Endothelial cell of umbilical vein (primary cell): ENCODE measurements around the gene ZSCAN26. TPM values are rescaled to one million over a fixed set of nuclear protein-coding genes. Genes with fewer than 3 reads are reported as not detected.
A peak's percentile ranks its signal among the peaks of the same experiment; 100 is the strongest.

Experiments
- BruUV-seq: library from RNA; stranded (reverse); fragments of 400-500 nt; replicated peaks from 2 replicates; lab custom pipeline; 2021; lab: Mats Ljungman, UMichigan
- CTCF ChIA-PET: fragments of 300-600, 350-600 bp; sonication (Branson Sonifier 250); formaldehyde crosslinking; loops from one replicate; lab custom pipeline; 2021; ENCODE audit warnings: antibody characterized with exemption, inconsistent platforms; lab: Charles Lee
- POLR2A ChIA-PET: fragments of 300-600, 350-600 bp; sonication (Branson Sonifier 250); formaldehyde crosslinking; loops from one replicate; lab custom pipeline; 2021; ENCODE audit warnings: antibody characterized with exemption, inconsistent platforms; lab: Charles Lee
- DNase-seq: peaks from one replicate; pipeline ENCODE4 v3.0.0-alpha.2; 2011; ENCODE audit warnings: low read depth, low spot score
- FAIRE-seq: peaks from 2 replicates; lab custom pipeline; 2011; peaks lifted over from hg19 to GRCh38; lab: Jason Lieb, UNC
- H2AFZ ChIP-seq: 2 replicates; pipeline ENCODE4 v1.6.0; 2012; ENCODE audit warnings: low read depth, low read length, control low read depth, inconsistent platforms
- H3K27ac ChIP-seq: 2 replicates; pipeline ENCODE4 v1.5.1; 2011; ENCODE audit warnings: low read depth, mild to moderate bottlenecking, control low read depth, low read length, moderate library complexity; ENCODE audit not compliant: insufficient read depth
- H3K27me3 ChIP-seq, 2 experiments: 2 replicates each; pipeline versions ENCODE4 v1.6.0 to v1.6.1; 2011; ENCODE audit warnings: low read length in 2 of 2, mixed read lengths in 1 of 2; ENCODE audit not compliant: control insufficient read depth in 2 of 2, insufficient read depth in 2 of 2
- H3K36me3 ChIP-seq, 2 experiments: 2 replicates in 1 of 2; 3 replicates in 1 of 2; pipeline ENCODE4 v1.5.1; 2011; ENCODE audit warnings: low read length in 2 of 2, mild to moderate bottlenecking in 1 of 2, moderate library complexity in 1 of 2; ENCODE audit not compliant: control insufficient read depth in 2 of 2, insufficient read depth in 2 of 2; ENCODE audit errors: extremely low read depth in 1 of 2
- H3K4me1 ChIP-seq: 3 replicates; pipeline ENCODE4 v1.5.1; 2011; ENCODE audit warnings: mild to moderate bottlenecking, low read length; ENCODE audit not compliant: control insufficient read depth, insufficient read depth; ENCODE audit errors: extremely low read depth
- H3K4me2 ChIP-seq: 2 replicates; pipeline ENCODE4 v1.6.1; 2011; ENCODE audit warnings: low read length, control low read depth, mixed read lengths; ENCODE audit not compliant: insufficient read depth
- H3K4me3 ChIP-seq, 3 experiments: fragments of 200-600 bp in 1 of 3; sonication (generic), shearing (Covaris generic) in 1 of 3; replicated peaks in 1 of 3; 2 replicates each; pipeline ENCODE4 v1.5.1; 2011 to 2016; ENCODE audit warnings: control low read depth in 3 of 3, low read length in 3 of 3, mild to moderate bottlenecking in 2 of 3, inconsistent platforms in 1 of 3, low read depth in 1 of 3, moderate library complexity in 1 of 3; ENCODE audit not compliant: insufficient read depth in 1 of 3
- H3K79me2 ChIP-seq: 2 replicates; pipeline ENCODE4 v1.6.0; 2012; ENCODE audit warnings: low read length, inconsistent platforms; ENCODE audit not compliant: control insufficient read depth, insufficient read depth
- H3K9ac ChIP-seq: replicated peaks from 2 replicates; pipeline ENCODE3; 2011; ENCODE audit warnings: low read length, control low read depth; ENCODE audit not compliant: insufficient read depth; ENCODE audit errors: extremely low read depth
- H3K9me1 ChIP-seq: replicated peaks from 3 replicates; pipeline ENCODE4 v1.6.0; 2011; ENCODE audit warnings: mild to moderate bottlenecking, low read length; ENCODE audit not compliant: control insufficient read depth, insufficient read depth; ENCODE audit errors: extremely low read depth
- H3K9me3 ChIP-seq: replicated peaks from 2 replicates; pipeline ENCODE4 v1.5.1; 2012; ENCODE audit warnings: low read length, inconsistent platforms; ENCODE audit not compliant: control insufficient read depth, insufficient read depth
- H4K20me1 ChIP-seq: replicated peaks from 2 replicates; pipeline ENCODE3; 2011; ENCODE audit warnings: mild to moderate bottlenecking, low read length; ENCODE audit not compliant: control insufficient read depth, insufficient read depth; ENCODE audit errors: extremely low read depth
- CTCF ChIP-seq, 2 donors: IDR thresholded peaks; 1 replicate in 1 of 2; 2 replicates in 1 of 2; pipeline ENCODE4 v1.5.1; 2011; ENCODE audit warnings: low read length in 2 of 2, mild to moderate bottlenecking in 2 of 2, moderate library complexity in 2 of 2, control low read depth in 1 of 2, inconsistent platforms in 1 of 2, low read depth in 1 of 2; ENCODE audit not compliant: insufficient read depth in 1 of 2; ENCODE audit errors: extremely low read depth in 1 of 2
- EZH2 ChIP-seq: IDR thresholded peaks from 2 replicates; pipeline ENCODE4 v1.6.1; 2012; ENCODE audit warnings: borderline replicate concordance, low read depth, mild to moderate bottlenecking, moderate library complexity, low read length, inconsistent platforms; ENCODE audit not compliant: severe bottlenecking
- FOS ChIP-seq: IDR thresholded peaks from 2 replicates; pipeline ENCODE4 v1.6.1; 2011; ENCODE audit warnings: mild to moderate bottlenecking, low read length, moderate library complexity, borderline replicate concordance; ENCODE audit not compliant: insufficient read depth
- GATA2 ChIP-seq: IDR thresholded peaks from 2 replicates; pipeline ENCODE4 v1.7.0; 2011; ENCODE audit warnings: low read depth, mild to moderate bottlenecking, moderate library complexity, mixed read lengths, low read length; ENCODE audit not compliant: insufficient read length, insufficient read depth
- JUN ChIP-seq: IDR thresholded peaks from 2 replicates; pipeline ENCODE4 v1.6.1; 2011; ENCODE audit warnings: borderline replicate concordance, low read depth; ENCODE audit not compliant: insufficient read length, insufficient read depth
- MYC ChIP-seq: IDR thresholded peaks from one replicate; pipeline ENCODE4 v1.6.1; 2011; ENCODE audit warnings: mild to moderate bottlenecking, low read depth, low read length
- POLR2A ChIP-seq: IDR thresholded peaks from 2 replicates; pipeline ENCODE4 v1.6.1; 2012; ENCODE audit warnings: low read depth, mild to moderate bottlenecking, control low read depth, low read length
- POLR2AphosphoS5 ChIP-seq: IDR thresholded peaks from 2 replicates; pipeline ENCODE4 v1.6.1; 2012; ENCODE audit warnings: low read depth, mild to moderate bottlenecking, control low read depth, low read length, moderate library complexity; ENCODE audit not compliant: insufficient read depth
- dilution Hi-C: fragments of 300-500 bp; cut with MboI; formaldehyde crosslinking; loops from one replicate; pipeline ENCODE4 v1.15.0; 2019; ENCODE audit warnings: low sequenced_read_pairs; ENCODE audit not compliant: extremely low pct_ligation_motif_present
- intact Hi-C: fragments of 100-400 bp; cut with micrococcal nuclease; formaldehyde crosslinking; loops from one replicate; pipeline ENCODE4 v1.10.0; 2022
- polyA plus RNA-seq, 4 experiments: library from polyadenylated mRNA; depleted of rRNA in 3 of 4; stranded (reverse) in 3 of 4; unstranded in 1 of 4; fragments of >200 nt; gene quantifications; 2 replicates each; pipeline versions ENCODE4 v1.2.1 to v1.2.3, GENCODE V29; 2011 to 2012; ENCODE audit warnings: missing spikeins in 1 of 4
- total RNA-seq: library from RNA; stranded (reverse); gene quantifications from 2 replicates; pipeline ENCODE4 v1.2.3, GENCODE V29; 2021
- TF ChIP-seq, protein P1 (sequence below): IDR thresholded peaks from 2 replicates; pipeline ENCODE4 v1.6.1; 2011; ENCODE audit not compliant: insufficient read depth, insufficient read length

ZSCAN26 gene
- total and polyA plus RNA-seq, 2 donors (not counting 3 experiments of a cell fraction or from before 2014, with no cell fraction given): 12.8 to 14.1 TPM

GRCh38 chr6:28220257-28221133 lies 46.4 kb upstream of the ZSCAN26 start:
- Histone ChIP-seq H3K4me1 (peaks cover 9% of the 10 kb centered on the region), H3K79me2 (peaks cover 2% of the 10 kb centered on the region), H3K27ac (no peak overlapping the region), H3K27me3 (peaks cover 3 to 4% of the 10 kb centered on the region in 2 experiments), H3K4me2 (no peak overlapping the region), H3K9me1 (no peaks in the 10 kb centered on the region), H3K9me3 (no peaks in the 10 kb centered on the region), H3K36me3 (no peaks in the 10 kb centered on the region), H3K9ac (no peak overlapping the region), H4K20me1 (no peaks in the 10 kb centered on the region), H2AFZ (no peak overlapping the region), H3K4me3 (no peak overlapping the region)
- BruUV-seq: no TSS peak
- peak; percentile 5 for DNase-seq
- intact Hi-C loops: loop anchor here (10.0 kb wide), 1 partner anchor 746 kb away; the partner anchor contains the start of gene ZNF184
- no peak for FAIRE-seq
- ChIA-PET CTCF (interaction anchor here (0.7 to 2.0 kb wide), 4 partner anchors 59 to 458 kb away, joined by 3 to 4 read pairs (median 4); partner anchors contain the start of gene PGBD1), POLR2A (interaction anchor here (0.7 kb wide), 1 partner anchor 54 kb away, joined by 6 read pairs; no protein-coding TSS in a partner anchor)
- TF ChIP-seq GATA2 (no peak), POLR2AphosphoS5 (no peak), EZH2 (no peak), CTCF (IDR thresholded peaks at IDR 0.05; ENCODE audit: extremely low read depth in 1 of 2, insufficient read depth in 1 of 2, low read depth in 1 of 2, low read length in 2 of 2) (no peak), FOS (no peak), JUN (no peak), POLR2A (no peak), MYC (no peak)
- TF ChIP-seq, protein P1, sequence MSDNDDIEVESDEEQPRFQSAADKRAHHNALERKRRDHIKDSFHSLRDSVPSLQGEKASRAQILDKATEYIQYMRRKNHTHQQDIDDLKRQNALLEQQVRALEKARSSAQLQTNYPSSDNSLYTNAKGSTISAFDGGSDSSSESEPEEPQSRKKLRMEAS: no peak
- dilution Hi-C loops: no loop called here
